Stimulated activated CD4-positive, alpha-beta T cell treated with anti-CD3 and anti-CD28 coated beads, Interleukin-12 subunit alpha, Interleukin-12 subunit beta, amount 100 ng/mL, for 48 hours (primary cell): ENCODE data around the gene WBP1L.
"Not testable (repeated sequence)": the region's sequence is repeated elsewhere in the genome, so short reads cannot be mapped to it uniquely, and the experiment has no call there.

Experiments
- DNase-seq, 3 donors: peaks; one replicate each; pipeline ENCODE4 v3.0.0-alpha.2; 2020; ENCODE audit warnings: low read depth in 2 of 3, low spot score in 1 of 3

WBP1L gene

DNA sequence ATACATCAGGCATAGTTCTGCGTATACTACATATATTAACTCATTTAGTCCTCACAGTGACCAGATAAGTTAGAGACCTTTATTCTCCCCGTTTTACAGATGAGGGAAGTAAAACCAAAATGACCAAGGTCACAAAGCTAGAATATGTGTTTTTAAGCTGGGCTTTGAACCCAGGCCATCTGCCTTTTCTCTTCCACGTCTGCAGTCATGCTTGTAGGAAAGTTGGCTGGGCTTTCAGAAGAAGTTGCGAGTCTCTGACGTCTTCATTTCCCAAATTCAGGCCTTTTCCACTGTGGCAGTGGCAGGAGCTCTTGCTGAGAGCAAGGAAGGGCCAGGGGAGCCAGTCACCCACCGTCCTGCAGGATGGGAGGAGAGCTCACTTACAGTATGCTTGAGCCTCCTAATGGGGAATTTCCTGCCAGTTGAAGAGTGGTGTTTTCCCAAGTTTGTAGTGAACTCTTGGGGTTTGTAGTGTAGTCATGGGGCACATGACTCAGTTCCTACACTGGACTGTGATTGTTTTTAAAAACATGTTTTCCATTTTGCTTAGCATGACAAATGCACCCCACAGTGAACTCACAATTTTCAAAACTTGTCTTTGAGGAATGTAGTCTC, 59.3 kb downstream of the WBP1L start:
- peak; percentile 5 to 20 (median 8) for DNase-seq

DNA sequence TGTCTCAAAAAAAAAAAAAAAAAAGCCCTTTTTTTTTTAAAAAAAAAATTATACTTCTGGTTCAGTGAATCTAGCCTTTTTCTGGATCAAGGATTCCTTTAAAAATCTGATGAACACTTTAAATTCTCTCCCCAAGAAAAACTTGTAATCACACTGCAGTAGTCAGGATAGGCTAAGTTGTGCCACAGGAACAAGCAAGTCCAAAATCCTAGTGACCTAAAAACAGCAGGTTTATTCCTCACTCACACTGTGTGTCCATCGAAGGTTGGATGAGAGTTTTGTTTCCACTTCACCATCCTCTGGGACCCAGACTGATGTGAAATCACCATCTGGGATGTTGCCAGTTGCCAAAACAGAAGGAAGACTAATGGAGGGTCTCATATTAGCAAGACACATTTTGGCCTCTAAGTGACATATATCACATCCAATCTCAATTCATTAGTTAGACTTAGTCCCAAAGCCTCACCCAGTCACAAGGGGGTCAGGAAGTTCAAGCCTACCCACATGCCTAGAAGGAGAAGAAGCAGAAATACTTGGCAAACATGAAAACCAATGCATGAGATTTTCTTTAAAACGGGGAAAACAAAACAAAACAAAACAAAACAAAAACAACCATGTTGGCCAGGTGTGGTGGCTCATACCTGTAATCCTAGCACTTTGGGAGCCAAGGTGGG, 60.8 kb downstream of the WBP1L start:
- DNase-seq, result no peak

DNA sequence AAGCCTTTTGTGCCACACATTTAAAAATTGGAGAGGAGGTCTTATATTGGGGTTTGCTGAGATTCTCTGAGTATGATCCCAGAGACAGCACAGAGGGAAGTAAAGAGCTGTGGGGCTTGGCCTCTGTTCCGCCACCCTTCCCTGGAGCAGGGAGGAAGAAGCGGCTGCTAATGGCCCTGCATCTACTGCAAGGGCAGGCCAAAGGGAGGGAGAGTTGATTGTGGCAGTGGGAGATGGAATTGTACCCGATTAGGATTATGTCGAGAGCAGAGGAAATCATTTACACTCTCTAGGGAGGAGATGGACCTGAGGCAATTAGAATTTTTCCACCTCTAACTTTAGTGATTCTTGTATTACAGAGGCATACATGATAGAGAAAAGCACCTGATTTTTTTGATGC, 64.6 kb downstream of the WBP1L start:
- no peak for DNase-seq

DNA sequence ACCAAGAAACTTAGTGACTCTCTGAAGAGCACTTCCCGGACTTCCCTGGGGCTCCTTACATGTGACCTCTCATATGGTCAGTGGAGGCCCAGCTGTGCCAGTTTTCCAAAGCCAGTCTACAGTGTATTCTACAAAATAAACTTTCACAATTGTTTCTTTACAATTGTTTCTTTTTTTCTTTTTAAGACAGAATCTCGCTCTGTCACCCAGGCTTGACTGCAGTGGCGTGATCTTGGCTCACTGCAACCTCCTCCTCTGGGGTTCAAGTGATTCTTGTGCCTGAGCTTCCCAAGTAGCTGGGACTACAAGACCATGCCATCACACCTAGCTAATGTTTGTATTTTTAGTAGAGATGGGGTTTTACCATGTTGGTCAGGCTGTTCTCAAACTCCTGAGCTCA, 67.6 kb downstream of the WBP1L start:
- no peak for DNase-seq

DNA sequence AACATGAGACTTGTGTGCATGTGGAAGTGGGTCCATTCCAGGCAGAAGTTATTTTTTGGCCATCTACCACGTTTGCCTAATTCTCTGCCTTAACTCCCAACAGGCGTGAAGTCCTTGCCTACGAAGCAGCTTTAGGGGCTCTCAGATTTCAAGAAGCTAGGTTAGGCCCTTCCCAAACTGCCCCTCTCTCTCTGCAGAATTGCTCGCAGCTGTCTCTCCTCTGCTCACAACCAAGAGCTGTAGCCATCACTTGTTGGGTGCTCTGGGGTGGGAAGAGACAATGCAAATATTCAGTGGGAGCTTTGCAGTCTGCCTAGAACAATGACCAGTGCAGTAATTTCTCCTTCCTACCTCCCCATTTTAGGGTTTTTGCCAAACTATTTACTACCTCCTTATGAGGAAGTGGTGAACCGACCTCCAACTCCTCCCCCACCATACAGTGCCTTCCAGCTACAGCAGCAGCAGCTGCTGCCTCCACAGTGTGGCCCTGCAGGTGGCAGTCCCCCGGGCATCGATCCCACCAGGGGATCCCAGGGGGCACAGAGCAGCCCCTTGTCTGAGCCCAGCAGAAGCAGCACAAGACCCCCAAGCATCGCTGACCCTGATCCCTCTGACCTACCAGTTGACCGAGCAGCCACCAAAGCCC, 68.6 kb downstream of the WBP1L start:
- DNase-seq, result no peak

DNA sequence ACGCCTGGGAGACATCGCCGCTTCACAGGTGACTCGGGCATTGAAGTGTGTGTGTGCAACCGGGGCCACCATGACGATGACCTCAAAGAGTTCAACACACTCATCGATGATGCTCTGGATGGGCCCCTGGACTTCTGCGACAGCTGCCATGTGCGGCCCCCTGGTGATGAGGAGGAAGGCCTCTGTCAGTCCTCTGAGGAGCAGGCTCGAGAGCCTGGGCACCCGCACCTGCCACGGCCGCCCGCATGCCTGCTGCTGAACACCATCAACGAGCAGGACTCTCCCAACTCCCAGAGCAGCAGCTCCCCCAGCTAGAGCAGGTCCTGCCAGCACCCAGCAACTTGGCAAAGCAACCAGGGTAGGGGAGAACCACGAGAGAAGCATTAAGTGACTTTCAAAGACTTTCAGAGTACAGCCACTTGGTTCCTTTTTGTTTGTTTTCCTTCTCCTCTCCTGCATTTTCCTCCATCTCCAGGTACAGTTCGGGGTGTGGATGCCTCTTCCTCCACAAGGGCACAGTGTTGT, 69.3 kb downstream of the WBP1L start:
- no peak for DNase-seq

DNA sequence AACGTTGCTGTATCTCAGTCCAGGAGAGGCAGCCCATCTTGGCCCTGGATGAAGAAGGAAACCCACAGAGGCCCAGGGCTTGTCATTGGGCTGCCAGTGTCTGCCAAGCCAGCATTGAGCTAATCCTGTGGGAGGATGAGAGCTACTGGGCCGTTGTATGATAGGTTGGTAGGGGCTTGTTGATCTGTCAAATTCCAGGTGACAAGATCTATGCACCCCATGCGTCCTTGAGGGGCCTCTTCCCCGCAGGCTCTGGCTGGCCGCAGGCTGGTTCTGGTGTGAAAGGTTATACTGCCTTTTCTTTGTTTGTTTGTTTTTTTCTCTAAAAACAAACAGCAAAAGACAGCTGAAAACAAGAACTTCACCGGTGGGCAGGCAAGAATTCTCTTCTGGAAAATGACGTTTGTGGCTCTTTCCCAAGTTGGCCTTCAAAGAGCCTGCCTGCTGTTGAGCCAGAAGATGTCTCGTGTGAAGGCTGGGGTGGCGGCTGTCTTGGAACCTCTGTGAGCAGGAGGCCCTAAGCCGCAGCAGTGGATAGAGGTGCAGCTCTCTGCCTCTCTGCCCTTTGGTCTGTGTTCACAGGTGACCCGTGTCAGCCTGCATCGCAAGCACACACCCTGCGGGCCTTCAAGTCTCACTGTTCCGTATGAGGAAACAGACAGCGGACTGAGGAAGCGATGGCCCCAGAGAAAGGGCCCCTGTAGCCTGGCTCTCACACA, 70.1 kb downstream of the WBP1L start:
- DNase-seq, result no peak

DNA sequence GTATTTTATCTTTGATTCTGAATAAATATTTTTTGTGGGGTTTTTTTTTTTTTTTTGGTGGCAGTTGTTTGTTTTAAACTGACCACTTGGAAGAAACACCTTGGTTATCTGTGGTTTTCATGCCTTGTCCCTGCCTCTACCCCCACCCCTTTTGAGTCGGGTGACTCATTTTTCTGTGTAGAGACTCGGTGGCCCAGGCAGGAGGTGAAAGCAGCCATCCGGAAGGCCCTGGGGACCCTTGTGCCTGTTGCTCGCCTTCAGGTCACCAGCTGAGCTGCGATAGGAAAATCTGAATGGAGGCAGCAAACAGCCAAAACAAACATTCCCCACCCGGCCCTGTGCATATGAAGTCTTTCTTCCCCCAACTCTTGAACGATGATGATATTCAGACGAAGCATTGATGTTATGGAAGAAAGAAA, 70.7 kb downstream of the WBP1L start:
- no peak for DNase-seq

DNA sequence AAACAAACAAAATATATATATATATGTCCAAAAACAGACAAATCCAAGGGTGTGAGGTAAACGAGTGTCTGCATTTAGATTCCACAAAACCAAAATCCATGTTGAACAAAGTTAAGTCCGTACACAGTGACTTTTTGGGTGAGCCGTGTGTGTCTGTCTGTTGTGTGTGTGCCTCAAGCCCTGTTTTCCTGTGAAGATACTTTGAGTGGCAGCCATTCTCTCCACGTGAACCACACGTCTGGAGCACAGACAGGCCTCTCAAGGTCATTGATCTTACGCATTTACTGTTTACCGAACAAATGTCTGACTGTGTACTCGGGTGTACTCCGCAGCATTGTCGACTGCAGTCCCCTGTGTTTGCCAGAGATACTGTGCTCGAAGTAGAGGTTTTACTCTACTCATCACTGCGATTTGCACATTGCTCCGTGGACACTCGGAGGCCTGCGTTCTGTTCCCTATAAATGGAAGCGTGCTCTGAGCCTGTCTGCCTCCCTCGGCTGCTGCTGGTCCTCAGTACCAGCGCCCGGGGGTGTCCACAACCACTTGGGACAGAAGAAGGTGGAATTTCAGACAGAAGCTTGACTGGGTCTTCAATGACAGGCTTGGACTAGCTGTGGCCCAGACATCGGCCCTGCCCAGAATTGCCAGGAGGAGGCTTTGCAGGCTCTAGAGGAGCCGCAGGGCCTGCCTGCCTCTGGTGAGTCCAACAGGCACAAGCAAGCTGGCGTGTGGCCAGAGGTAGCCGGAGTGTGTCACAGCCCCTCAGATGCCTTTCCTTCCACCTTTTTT, 71.3 kb downstream of the WBP1L start:
- no peak for DNase-seq

DNA sequence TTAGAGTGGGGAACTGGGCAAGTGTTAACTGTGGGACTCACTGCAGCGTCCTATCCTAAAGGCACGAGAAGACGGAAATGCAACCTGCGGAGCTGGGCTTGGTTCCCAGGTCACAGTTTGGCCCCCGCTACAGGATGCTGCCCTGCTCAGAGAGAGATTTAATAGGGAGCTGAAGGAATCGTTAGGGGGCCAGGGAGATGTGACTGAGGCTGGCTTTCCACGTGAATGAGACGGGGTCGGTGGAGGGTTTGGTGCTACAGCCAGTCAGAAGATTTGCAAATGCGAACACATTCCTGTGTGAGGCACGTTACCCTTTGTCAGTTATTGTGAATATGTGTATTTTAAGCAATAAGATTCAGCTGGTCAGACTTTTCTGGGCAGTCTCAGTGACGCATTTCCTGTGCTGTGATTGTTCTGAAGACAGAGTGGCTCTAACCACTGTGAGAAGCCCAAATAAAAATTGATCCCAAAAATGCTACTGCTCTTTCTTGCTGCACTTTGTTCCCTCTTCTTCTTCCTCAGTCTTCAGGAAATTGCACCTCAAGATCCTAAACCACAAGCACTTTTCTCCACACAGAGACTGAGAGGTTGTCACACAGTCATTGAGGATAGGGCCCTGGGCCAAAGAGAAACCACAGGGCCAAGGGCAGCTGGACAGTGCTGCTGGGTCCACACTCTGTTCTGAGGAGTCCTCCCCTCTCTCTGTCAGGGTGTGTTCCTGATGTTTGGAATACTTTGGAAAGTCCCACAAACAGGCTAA, 72.2 kb downstream of the WBP1L start:
- DNase-seq, result no peak

DNA sequence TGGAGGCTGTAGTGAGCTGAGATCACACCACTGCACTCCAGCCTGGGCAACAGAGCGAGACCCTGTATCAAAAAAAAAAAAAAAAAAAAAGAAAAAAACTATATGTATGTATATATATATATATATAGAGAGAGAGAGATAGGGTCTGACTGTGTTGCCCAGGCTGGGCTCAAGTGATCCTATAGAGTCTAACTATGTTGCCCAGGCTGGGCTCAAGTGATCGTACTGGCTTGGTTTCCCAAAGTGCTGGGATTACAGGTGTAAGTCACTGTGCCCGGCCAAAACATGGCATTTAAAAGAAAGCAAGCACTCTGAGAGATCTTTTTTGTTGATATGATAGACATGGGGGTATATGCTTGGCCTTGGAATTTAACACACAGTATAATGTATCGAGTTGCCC, 73.4 kb downstream of the WBP1L start:
- no peak for DNase-seq

DNA sequence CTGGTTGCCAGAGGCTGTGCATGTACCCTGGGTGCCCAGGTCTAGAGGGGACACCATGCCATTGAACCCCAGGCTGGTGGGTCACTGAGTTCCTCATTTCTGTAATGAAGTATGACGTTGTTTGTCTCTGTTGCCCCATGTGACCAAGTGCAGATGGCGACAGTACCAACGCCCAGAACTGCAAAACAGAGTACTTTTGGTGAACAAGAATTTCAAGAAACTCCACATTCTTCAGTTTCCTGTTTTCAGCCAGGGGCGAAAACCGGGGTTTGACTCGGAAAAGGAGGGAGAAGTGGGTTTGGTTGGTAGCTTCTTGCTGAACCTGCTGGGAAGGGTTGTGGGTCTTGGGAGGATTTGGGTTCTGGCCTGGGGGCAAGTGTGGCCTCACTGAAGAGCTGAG, 75.3 kb downstream of the WBP1L start:
- no peak for DNase-seq

DNA sequence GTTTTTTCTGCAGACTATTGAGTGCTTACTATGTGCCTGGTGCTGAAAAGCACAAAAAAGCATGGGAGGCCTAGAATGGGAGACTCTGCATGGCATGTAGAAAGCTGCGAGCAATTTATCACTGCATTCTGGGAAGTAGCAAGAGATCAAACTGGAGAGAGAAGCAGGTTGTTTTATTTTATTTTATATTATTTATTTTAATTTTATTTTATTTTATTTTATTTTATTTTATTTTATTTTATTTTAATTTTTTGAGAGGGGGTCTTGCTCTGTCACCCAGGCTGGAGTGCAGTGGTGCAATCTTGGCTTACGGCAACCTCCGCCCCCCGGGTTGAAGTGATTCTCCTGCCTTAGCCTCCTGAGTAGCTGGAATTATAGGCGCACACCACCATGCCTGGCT, 76.3 kb downstream of the WBP1L start:
- not testable (repeated sequence) for DNase-seq

DNA sequence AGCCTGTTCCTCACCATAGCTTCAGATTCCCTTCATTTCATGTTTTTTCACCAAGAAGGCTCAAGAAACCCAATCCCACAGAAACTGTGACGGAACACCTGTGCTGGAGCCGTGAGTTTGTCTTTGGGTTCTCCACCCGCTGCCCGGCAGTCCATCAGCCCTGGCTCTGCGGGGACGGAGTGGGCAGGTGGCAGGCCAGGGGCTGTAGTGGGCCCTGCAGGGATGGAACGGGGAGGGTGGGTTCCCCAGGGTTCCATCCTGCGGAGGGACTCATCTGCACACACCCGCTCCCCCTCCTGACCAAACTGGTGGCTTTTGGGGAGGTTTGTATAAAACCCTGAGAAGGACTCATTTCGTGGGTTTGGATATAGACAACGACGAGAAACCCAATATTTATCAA, 78.5 kb downstream of the WBP1L start:
- no peak for DNase-seq

DNA sequence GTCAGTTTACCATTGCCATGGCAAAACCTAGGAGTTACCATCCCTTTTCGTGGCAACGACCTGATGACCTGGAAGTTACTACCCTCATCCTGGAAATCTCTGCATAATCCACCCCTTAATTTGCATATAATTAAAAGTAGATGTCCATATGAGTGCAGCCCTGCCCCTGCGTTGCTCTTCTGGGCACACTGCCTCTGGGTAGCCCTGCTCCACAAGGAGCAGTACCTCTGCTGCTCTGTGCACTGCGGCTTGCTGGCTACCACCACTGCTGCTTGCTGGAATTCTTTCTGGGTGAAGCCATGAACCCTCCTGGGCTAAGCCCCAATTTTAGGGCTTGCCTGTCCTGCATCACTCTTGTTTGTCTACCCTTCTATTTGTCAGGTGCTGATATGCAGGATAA, 80.9 kb downstream of the WBP1L start:
- no peak for DNase-seq

DNA sequence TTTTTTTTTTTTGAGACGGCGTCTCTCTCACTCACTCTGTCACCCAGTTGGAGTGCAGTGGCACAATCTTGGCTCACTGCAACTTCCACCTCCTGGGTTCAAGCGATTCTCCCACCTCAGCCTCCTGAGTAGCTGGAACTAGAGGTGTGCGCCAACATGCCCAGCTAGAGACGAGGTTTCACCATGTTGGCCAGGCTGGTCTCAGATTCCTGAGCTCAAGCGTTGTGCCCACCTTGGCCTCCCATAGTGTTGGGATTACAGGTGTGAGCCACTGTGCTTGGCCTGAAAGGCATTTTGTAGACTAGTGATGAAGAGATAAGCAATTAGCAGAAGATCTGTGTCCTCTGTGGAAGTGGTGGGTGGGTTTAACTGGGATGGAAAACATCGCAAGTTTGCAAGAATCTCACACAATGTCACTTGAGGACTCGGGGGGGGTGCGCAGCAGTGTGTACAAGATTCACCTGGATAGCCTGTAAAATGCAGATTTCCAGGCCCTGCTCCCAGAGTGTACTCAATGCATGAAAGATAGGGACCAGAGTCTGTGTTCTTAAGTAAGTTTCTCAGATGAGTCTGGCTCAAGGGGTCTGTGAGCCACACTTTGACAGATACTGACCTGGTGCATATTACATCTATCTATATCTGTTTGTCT, 82.5 kb downstream of the WBP1L start:
- DNase-seq, result no peak

DNA sequence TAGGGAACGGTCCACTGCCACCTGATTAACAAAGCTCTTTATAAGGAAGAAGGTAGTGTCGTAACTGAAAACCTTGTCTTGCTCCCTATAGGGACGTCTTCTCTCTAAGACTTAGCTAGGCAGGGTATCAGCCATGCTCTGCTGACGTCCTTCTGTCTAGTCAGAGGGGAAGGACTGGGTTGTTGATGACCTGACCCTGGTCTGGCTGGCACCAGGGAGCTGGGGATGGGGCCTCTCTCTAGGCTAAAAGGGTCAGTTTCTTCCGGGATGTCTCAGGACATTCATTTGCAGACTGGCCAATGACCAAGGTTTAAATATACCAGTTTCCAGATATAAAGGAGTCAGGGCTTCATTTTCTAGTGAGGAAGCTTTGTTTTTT, 83.8 kb downstream of the WBP1L start:
- DNase-seq, result no peak

DNA sequence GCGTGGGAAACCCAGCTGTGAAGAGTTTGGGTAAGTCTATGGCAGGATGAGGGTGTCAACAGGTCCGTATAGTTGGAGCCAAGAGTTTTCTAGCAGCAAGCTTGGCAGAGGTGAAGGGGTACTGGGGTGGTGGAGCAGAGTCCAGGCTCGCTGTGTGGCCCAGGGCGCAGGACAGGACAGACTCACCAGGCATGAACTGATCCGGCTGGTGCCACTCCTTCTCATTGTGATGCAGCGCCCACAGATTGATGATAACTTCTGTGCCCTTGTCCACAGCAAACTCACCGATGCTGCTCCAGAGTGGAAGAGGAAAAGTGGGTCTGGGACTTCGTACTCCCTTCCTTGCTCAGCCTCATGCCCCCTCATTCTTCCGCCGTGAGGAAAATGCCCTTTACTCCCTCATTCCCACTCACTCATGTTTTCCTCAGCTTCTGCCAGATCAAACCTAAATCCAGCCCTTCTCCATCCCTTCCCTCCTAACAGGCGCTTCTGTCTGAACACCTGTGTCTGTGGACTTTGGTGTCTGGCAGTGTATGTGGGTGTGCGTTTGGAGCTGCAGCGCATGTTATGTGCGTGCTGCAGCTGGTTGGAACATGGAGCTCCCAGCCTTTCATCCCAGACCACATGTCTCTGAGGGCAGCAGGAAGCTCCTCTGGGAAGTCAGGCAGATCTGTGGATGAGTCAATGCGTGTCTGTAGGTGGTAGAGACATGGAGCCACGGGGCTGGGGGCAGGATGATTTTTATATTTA, 87.7 kb downstream of the WBP1L start:
- DNase-seq, result no peak

DNA sequence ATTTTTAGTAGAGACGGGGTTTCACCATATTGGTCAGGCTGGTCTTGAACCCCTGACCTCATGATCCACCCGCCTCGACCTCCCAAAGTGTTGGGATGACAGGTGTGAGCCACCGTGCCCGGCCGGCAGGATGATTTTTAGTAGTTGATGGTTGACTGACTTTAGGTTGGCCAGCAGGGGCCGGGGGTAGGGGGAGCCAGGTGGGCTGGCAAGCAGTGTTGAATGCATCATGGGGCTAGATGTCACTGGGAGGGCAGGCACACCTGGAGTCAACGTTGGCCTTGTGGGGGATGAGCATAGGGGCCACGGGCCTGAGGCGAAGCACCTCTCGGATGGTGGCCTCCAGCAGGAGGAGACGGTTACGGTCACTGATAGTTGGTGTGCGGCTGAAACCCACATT, 88.5 kb downstream of the WBP1L start:
- no peak for DNase-seq
